Right ventricle myocardium inferior (tissue), 1 donor: ENCODE data around the gene ENO4. TPM values are rescaled to one million over a fixed set of nuclear protein-coding genes. Genes with fewer than 3 reads are reported as not detected.

Experiments
- ATAC-seq: fragments of 200-7000 bp; cut with Tn5 transposase; one replicate; pipeline ENCODE4 v1.9.1; 2020; ENCODE audit warnings: mild to moderate bottlenecking, moderate library complexity
- DNase-seq: peaks from one replicate; pipeline ENCODE4 v3.0.0; 2021; ENCODE audit errors: missing footprints
- intact Hi-C: fragments of 100-400 bp; cut with DNase I; formaldehyde crosslinking; loops from one replicate; pipeline ENCODE4 v1.11.0; 2022
- total RNA-seq: library from RNA; stranded (reverse); fragmentation: NEBNext Ultra II Directional; extraction: Animal tissue kit (Norgen Biotek cat#: 25700); gene quantifications from one replicate; pipeline ENCODE4 v1.2.1, GENCODE V29; 2021
- donor health status: DM: no; HTN: yes; CAD: no; lungs with severe emphysema.

ENO4 gene
- total RNA-seq, 1 donor from 2014 or later = not detected

DNA sequence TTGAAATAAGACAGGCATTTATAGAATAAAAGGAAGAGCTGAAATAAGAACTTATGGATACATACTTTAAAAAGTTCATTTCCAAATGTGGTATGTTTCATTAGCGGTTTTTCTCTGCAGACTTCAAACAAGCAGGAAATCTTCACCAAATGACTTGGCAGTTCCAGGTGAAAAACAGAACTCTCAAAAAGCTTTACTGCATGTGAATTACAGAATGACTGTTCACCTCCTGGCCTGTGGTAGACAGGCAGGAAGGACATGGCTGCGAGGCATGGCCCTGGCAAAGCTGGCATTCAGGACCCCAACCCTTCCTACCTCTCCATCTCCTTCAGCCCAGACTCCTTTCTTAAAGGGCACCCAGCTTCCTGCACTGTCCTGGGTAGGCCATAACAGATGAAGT is 21.2 kb upstream of the ENO4 start:
- ATAC-seq (no peak), DNase-seq (no peak)
- intact Hi-C loops = no loop called here

DNA sequence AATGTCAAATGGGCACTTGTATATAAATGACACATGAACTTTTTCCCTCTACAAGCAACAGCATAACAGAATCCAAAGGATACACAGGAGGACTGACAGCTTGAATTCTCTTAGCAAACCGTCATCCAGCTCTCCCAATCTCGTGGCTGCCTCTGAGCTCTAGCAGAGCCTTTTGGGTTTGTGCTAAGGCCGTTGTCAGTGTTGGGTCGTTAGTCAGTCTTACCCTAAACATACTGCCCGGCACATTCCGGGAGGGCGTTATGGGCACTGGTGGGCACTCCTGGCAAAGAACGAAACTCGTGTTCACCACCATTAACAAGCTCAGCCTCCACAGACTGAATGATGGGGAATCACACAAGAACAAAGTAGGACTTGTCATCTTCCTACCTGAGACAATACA is 19.6 kb upstream of the ENO4 start:
- intact Hi-C loops = no loop called here
- ATAC-seq = no peak
- no peak for DNase-seq

DNA sequence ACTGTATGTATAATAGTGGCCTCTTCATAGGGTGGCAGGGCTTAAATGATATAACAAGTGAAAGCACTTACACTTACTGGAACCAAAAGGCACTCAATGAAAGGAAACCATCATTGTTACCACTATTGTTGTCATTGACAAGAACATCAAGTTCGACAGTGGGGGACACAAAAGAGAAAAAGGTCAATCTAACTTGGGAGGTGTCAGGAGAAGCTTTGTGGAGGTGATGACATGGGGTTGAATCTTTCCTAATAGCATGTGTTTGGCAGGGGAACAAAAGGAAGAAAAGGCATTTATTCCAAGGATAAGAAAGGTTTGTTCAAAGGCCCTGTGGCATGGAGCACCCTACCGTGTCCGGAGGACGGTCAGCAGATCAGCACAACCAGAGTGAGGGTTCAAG is 18.2 kb upstream of the ENO4 start:
- peak; percentile 74 for ATAC-seq
- intact Hi-C loops = no loop called here

DNA sequence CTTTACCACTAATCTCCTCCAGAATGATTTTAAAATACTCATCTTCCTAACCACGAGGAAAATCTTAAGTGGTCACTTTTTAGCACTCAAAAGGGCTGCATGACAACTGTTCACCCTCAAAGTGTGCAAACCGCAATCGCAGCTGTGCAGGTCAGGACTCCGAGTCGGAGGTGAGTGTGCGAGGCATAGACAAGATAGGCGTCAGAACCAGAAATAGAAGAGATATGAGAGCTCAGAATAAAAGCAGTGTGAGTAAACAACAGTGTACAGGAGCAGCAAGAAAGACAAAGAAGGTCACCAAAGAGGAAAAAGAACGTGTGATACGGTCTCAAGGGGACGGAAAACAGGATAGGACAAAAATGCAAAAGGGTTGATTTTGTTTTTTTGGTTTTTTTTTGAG is 17.5 kb upstream of the ENO4 start:
- ATAC-seq (peak; percentile 74), DNase-seq (no peak)
- intact Hi-C loops = no loop called here

More for the DNA sequence above, 18.2 kb upstream of the ENO4 start:
- no peak for DNase-seq

DNA sequence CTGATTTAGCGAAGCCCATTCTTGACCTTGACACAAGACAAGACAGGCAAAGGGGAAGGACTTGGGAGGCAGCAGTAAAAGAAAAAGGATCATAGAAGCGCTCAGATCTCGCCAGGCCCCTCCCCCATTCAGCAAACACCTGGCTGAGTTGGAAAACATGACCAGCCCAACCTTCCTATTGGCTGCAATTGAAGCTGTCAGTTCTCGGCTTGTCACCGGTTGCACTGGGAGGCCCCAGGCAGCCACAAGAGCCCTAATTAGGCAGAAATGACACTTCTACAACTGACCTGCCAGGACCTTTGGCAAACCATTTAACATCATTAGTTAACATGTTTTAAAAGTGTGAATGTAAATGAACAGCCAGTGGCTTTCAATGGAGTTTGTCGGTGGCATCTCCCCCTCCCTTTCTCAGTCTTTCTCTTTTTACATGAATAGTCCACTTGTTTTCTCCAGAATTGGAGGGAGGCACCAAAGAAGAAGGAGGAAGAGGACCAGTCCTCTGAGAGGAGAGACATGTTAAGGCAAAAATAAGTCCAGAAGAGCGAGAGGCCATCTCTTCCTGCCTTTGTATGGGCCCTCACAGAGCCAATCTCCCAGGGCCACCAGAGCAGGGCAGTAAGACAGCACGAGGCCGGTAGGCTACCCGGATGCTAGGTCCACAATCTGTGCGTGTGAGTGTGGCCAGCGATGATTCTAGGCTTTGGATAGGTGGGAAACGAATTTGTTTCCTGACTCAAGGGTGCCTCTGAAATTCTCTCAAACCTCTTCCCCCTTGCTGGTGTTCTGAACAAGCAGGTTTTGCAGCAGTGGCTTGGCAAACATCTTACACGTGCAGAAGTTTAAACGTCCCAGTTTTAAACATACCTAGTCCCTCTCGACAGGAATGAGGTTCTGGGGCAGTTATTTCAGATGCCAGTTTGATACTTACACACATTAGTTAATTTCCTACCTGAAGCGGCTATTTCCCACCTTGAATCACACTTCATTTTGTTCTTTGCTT is 15.0 kb upstream of the ENO4 start:
- no peak for ATAC-seq
- no peak for DNase-seq
- intact Hi-C loops = no loop called here

DNA sequence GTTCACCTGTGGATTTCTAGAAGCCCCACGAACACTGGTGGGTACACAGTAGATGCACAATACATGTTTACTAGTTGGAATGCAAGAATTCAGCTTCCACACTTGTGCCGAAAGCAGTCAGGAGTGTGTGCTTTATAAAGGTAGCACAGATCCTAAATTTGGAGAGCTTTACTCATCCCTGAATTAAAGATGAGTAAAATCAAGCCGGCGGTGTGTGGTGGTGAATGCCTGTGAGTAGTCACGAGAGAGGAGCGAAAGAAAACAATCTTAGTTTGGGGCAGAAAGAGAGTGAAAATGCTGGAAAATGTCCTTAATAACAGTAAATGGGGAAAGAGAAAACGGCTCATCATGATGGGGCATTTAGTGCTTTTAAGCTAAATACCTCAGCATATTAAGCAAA is 13.6 kb upstream of the ENO4 start:
- ATAC-seq = no peak
- DNase-seq = no peak
- intact Hi-C loops = no loop called here

DNA sequence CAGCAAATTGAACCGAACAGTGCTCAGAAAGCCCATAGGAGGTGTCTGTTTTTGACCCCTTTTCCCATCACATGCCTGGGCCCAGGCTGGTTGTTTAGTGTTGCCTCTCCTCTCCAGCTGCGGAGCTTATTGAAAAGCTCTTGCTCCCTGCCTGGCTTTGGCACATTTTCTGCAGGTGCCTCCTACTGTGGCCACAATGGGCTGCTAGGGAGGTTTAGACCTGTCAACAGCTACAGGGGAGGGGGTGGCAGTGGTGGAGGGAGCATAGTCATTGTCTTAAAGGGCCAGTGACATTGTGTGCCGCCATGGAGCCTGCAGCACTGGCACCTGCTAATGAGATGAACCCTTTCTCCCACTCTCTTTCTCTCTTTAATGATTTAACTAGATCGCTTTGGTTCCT is 13.2 kb upstream of the ENO4 start:
- intact Hi-C loops = no loop called here
- DNase-seq (no peak), ATAC-seq (peak; percentile 58)

DNA sequence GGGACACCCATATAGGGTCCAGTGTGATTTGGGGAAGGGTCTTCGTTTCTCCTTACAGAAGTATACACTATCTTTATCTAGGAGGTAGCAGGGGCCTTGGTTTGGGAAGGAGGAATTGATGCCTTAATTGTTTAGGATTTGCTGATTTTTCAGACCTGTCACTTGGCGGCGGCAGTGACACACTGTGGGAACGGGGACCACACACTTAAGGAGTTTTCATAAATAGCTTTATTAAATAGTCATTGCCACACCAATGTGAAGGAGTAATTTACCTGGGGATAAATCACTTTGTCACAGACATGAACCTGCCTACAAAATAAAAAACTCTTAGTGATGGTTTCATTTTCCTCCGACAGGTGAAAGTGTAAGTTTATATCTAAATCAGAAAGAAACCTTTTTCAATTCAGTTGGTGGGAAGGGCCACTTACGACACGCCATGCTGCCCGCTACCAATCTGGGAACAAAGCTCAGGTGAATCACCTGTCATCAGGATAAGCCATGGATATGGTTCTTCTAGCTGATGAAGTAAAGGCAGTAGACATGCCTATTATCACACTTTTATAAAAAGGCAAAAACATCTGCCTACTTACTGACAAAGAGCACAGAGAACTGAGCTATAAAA is 12.3 kb upstream of the ENO4 start:
- ATAC-seq (no peak), DNase-seq (no peak)
- intact Hi-C loops = no loop called here

DNA sequence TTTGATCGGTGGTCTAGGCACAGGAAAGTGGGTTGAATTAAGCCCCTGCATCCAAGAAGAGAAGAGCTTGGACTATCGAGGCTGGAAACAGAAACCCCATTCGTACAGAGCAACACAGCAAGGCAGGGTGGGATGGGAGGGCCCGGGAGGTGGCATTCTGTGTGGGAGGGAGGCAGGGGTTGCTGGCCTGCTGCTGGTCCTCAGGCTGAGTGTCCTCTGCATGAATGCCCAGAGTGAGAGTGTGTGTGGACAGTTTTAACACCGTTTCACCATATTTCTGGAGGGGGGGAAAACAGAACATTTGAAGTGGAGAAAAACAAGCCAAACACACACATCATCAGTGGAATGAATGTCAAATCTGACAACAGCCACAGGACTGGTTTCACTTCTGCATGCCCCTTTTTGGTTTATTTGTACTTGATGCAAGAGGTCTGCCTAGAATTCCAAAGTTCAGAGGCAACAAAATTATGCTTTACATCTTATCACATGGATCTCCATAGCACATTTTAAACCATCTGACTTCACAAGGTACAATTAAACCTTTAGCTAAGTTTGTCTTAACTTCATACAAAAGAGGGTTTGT is 11.1 kb upstream of the ENO4 start:
- intact Hi-C loops = no loop called here
- ATAC-seq (no peak), DNase-seq (no peak)

DNA sequence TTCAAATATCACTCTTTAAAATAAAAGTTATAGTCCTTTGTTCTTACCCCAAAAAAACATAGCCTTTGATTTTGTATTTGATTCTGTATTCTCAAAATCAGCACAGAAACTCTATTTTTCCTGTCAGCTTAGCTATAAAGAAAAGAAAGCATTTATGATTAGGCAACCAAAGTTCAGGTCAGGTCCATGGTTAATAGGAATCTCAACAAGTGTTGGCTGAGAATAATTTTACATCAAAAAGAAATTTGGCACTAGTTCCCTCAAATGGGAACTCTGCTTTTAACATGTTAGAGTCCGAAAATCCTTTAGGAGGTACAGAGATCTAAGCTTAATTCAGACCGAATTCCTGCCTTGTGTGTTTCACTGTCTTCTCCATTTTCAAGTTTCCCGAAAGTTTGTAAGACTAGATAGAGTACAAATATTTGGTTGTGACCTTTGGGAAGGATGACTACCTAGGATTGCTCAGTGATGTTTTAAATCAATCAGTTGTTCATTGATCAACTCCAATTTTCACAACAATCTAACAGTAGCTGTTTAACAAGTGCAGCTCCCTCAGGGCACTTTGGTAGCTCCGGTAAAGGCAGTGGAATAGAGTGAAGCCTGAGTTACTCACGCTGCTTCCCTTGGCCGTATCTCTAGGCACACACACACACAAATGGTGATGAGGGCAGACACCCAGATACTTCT is 8.8 kb upstream of the ENO4 start:
- intact Hi-C loops = no loop called here
- ATAC-seq (no peak), DNase-seq (no peak)

DNA sequence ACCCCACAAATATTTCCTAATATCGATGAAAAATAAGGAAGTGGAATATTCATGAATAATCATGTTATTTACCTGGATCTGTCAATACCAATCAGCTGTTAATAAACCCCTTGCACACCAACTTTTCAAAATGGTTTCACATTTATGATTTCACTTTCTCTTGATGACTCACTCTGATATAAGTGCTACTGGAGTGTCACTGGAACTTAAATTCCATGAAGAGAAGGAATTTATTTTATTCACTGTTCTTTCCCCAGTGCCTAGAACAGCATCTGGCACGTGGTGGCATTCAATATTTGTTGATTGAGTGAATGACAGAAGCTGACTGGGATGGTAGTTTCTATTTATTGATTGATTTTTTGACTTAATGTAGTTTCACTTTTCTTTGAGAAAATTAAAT is 3.5 kb upstream of the ENO4 start:
- intact Hi-C loops = no loop called here
- no peak for DNase-seq
- ATAC-seq = no peak

DNA sequence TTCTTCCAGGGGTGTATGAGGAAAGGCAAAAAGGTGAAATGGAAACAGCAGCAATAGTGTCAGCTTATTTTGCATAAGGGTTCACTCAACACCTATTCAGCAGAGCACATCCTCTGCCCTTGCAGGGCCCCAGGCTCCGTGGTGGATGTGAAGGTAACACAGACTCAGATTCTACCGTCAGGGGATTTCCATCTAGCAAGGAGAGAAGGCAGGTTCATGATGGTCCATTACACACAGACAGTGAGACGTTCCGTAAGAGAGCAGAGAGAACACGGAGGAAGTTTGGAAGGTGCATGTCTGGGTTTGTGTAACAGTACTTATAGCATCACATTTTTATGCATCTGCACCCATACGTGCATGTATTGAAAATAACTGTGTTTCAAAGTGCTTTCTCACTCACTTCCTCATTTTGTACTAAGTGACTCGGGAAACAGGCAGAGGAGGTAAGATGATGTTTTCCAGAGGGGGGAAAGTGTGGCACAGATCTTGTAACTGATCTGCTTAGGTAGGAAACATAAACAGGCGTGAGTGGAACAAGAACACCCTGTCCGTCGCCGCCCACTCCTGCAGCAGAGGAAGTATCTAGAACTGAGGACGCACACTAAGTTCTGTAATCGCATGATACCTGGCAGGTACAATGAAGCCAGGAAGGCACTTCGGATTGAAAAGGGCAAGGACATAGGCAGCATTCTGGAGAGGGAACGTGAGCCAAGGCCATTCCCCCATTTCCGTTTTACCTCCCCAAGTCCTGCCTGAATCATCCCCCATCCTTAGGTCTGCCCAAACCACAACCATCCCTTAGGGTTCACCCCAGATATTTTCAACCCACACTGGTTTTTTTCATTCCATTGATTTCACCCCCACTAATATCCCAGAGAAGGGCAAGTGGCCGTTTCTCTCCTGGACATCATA is 1.0 kb upstream of the ENO4 start:
- ATAC-seq (no peak), DNase-seq (no peak)
- intact Hi-C loops = no loop called here

DNA sequence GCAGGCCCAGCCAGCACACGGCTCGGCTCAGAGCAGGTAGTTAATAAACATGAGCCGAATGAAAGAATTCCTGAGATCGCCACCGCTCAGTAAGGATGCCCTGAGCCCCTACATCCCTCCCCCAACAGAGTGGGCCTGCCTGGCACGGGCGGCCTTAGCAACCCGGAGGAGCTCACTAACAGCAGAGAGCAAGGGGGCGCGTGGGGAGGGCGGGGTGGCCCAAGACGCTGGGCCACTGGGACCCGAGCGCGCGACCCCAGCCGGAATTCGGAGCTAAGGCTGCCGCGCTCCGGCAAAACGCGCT is 403 bp upstream of the ENO4 start:
- peak; percentile 37 for ATAC-seq
- DNase-seq = no peak
- intact Hi-C loops = no loop called here

DNA sequence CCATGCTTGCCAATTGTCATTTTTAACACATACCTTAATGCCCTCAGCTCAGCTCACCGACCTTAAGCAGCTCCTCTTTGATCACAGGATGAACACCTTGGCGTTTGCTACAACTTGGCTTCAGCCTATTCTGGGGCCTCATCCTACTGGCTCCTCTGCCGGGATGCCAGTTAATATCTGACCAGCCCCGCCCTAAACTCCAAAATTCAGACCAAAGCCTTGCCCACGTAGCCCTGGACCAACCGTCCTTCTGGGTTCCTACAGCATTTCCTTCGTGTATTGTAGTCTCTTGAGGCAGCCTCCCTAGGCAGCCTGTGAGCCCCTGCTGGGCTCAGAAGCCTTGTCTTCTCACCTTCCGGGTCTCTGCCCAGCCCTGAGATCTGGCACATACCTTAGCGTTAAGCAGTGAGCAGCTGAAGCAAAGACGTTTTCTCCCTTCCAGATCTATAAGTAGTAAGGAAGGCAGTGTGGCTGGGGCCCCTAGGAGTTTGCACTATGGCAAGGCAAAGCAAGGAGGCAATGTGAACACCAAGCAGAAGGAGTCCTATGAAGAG is 836 bp downstream of the ENO4 start:
- DNase-seq = no peak
- intact Hi-C loops = no loop called here
- peak; percentile 5 for ATAC-seq

DNA sequence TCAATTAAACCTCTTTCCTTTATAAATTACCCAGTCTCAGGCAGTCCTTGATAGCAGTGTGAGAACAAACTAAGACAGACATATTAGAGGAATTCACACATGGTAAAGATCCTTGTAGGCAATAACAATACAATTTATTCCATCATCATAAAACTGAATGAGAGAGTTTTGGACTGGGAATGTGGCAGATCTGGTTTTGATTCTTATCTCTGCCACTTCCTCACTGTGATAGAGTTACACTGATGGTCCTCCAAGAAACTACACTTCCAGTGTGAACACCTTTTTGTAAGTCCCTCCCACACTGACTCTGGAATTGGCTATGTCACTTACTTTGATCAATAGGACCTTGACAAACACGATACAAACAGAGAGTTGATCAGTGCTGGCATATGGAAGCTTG is 2.9 kb downstream of the ENO4 start:
- intact Hi-C loops = no loop called here
- no peak for DNase-seq
- ATAC-seq = no peak

DNA sequence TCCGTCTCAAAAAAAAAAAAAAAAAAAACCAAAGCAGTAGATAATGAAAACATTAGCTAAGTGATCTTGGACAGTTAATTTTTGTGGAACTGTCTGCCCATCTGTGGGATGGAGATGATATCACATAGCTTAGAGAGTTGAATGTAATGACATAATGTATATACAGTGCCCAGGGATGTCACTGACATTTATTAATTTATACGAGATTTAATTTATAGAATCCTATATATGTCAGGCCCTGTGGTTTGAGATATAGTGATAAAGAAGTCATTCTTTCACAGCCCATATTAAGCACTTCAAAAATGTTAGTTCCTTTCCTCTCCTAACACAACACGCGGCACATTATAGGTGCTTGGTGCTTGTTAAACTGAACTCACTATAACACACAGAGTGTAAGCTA is 4.0 kb downstream of the ENO4 start:
- DNase-seq (no peak), ATAC-seq (no peak)
- intact Hi-C loops = no loop called here

DNA sequence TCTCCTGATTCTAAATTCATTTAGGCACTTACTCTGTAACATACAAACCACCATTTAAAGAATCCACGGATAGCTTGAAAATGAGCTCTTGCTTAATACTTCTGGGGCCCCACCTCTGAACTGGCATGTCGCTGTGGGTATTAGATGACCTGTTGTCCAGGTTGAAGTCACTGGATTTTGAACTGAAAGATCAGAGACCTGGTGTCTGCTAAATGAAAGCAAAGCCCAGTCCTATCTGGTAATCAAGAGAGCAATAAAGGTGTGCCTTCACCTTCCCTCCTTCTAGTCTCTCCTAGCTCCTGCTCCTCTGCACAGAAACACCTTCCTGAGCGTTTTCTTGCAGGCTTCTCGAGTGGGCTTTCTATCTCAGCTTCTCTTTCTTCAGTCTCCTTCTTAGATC is 4.4 kb downstream of the ENO4 start:
- ATAC-seq = no peak
- no peak for DNase-seq
- intact Hi-C loops = no loop called here

DNA sequence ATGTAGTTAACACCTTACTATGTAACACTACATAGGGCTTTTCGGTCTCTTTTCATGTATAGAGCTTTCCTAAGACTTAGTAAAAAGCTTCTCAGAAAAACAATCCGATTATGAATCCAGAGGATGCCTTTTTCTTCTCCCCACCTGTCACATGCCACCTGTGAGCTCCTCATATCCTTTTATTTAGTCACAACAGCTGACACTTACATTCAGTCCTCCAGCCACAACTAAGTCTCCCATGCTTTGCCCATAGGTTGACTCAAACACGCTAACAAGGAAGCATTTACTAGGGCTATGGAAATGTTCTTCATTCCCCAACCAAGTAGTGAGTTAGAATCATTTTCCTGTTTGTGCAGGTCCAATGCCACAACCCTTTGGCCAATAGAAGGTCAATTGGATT is 7.9 kb downstream of the ENO4 start:
- intact Hi-C loops = no loop called here
- DNase-seq (no peak), ATAC-seq (no peak)
